ENCODE data around the gene BIRC2.
"Not testable (repeated sequence)": the region's sequence is repeated elsewhere in the genome, so short reads cannot be mapped to it uniquely, and the experiment has no call there.

The BIRC2 gene

GRCh38 chr11:102374633-102375424 lies 27.8 kb downstream of the BIRC2 start:
- DNase-seq (ENCODE audit: low spot score), result not testable (repeated sequence)

GRCh38 chr11:102375720-102376399 lies 28.8 kb downstream of the BIRC2 start:
- no peak for DNase-seq (ENCODE audit: low spot score)

GRCh38 chr11:102377891-102378290 lies 30.9 kb downstream of the BIRC2 start:
- DNase-seq (ENCODE audit: low spot score), result no peak

- no peak for DNase-seq (ENCODE audit: low spot score)
These were observed 31.8 kb downstream of the BIRC2 start for GRCh38 chr11:102378818-102379217.

GRCh38 chr11:102382384-102382783 lies 35.4 kb downstream of the BIRC2 start:
- no peak for DNase-seq (ENCODE audit: low spot score)

- no peak for DNase-seq (ENCODE audit: low spot score)
These were observed 36.8 kb downstream of the BIRC2 start for GRCh38 chr11:102383839-102384238.

- DNase-seq (ENCODE audit: low spot score), result no peak
These were observed 37.5 kb downstream of the BIRC2 start for GRCh38 chr11:102384419-102385079.

- DNase-seq (ENCODE audit: low spot score), result no peak
These were observed 38.3 kb downstream of the BIRC2 start for GRCh38 chr11:102385085-102386007.

- no peak for DNase-seq (ENCODE audit: low spot score)
These were observed 39.2 kb downstream of the BIRC2 start for GRCh38 chr11:102386136-102386734.

- no peak for DNase-seq (ENCODE audit: low spot score)
These were observed 40.2 kb downstream of the BIRC2 start for GRCh38 chr11:102387043-102387781.

- no peak for DNase-seq (ENCODE audit: low spot score)
These were observed 42.2 kb downstream of the BIRC2 start for GRCh38 chr11:102389253-102389652.

- DNase-seq (ENCODE audit: low spot score), result peak; percentile 42
These were observed 43.9 kb downstream of the BIRC2 start for GRCh38 chr11:102390667-102391465.

GRCh38 chr11:102391549-102392237 lies 44.7 kb downstream of the BIRC2 start:
- DNase-seq (ENCODE audit: low spot score), result no peak

- DNase-seq (ENCODE audit: low spot score), result no peak
These were observed 46.3 kb downstream of the BIRC2 start for GRCh38 chr11:102393272-102393730.

GRCh38 chr11:102395720-102396393 lies 48.8 kb downstream of the BIRC2 start:
- DNase-seq (ENCODE audit: low spot score), result no peak

GRCh38 chr11:102396708-102397563 lies 49.9 kb downstream of the BIRC2 start:
- DNase-seq (ENCODE audit: low spot score), result no peak

- DNase-seq (ENCODE audit: low spot score), result no peak
These were observed 51.3 kb downstream of the BIRC2 start for GRCh38 chr11:102398297-102398696.

Measured in SK-N-DZ (cell line).